WTC11 (cell line): Measurements from ENCODE around the gene ITGA2.
"Not testable (repeated sequence)": the region's sequence is repeated elsewhere in the genome, so short reads cannot be mapped to it uniquely, and the experiment has no call there.

Experiments
- CREB1 ChIP-seq: sonication (generic); formaldehyde crosslinking; IDR thresholded peaks from 2 replicates; pipeline ENCODE4 v1.8.0; 2023; ENCODE audit warnings: mild to moderate bottlenecking, missing genetic modification reagents
- SP1 ChIP-seq: sonication (generic); formaldehyde crosslinking; conservative IDR thresholded peaks from 2 replicates; pipeline ENCODE4 v1.8.1; 2022; ENCODE audit warnings: missing genetic modification reagents
- TF ChIP-seq, protein P1 (sequence below): fragments of 200-600 bp; IDR thresholded peaks from 2 replicates; pipeline ENCODE4 v1.8.0; 2022; ENCODE audit warnings: antibody characterized with exemption

DNA sequence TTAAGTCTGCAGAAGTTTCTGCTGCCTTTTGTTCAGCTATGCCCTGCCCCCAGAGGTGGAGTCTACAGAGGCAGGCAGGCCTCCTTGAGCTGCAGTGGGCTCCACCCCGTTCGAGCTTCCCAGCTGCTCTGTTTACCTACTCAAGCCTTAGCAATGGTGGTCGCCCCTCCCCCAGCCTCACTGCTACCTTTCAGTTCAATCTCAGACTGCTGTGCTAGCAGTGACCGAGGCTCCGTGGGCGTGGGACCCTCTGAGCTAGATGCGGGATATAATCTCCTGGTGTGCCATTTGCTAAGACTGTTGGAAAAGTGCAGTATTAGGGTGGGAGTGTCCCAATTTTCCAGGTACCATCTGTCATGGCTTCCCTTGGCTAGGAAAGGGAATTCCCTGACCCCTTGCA lies 13.0 kb upstream of the ITGA2 start:
- TF ChIP-seq CREB1 (CRISPR knock-in tag); SP1: not testable (repeated sequence)
- TF ChIP-seq, protein P1, sequence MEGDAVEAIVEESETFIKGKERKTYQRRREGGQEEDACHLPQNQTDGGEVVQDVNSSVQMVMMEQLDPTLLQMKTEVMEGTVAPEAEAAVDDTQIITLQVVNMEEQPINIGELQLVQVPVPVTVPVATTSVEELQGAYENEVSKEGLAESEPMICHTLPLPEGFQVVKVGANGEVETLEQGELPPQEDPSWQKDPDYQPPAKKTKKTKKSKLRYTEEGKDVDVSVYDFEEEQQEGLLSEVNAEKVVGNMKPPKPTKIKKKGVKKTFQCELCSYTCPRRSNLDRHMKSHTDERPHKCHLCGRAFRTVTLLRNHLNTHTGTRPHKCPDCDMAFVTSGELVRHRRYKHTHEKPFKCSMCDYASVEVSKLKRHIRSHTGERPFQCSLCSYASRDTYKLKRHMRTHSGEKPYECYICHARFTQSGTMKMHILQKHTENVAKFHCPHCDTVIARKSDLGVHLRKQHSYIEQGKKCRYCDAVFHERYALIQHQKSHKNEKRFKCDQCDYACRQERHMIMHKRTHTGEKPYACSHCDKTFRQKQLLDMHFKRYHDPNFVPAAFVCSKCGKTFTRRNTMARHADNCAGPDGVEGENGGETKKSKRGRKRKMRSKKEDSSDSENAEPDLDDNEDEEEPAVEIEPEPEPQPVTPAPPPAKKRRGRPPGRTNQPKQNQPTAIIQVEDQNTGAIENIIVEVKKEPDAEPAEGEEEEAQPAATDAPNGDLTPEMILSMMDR: not testable (repeated sequence)
